Stimulated activated CD8-positive, alpha-beta memory T cell treated with anti-CD3 and anti-CD28 coated beads, Interleukin-4, amount 100 ng/mL, for 24 hours (primary cell): ENCODE results near the gene CCDC187.

ENCODE experiments used
- DNase-seq: peaks from one replicate; pipeline ENCODE4 v3.0.0-alpha.2; 2020; ENCODE audit warnings: low read depth

The CCDC187 gene

DNA sequence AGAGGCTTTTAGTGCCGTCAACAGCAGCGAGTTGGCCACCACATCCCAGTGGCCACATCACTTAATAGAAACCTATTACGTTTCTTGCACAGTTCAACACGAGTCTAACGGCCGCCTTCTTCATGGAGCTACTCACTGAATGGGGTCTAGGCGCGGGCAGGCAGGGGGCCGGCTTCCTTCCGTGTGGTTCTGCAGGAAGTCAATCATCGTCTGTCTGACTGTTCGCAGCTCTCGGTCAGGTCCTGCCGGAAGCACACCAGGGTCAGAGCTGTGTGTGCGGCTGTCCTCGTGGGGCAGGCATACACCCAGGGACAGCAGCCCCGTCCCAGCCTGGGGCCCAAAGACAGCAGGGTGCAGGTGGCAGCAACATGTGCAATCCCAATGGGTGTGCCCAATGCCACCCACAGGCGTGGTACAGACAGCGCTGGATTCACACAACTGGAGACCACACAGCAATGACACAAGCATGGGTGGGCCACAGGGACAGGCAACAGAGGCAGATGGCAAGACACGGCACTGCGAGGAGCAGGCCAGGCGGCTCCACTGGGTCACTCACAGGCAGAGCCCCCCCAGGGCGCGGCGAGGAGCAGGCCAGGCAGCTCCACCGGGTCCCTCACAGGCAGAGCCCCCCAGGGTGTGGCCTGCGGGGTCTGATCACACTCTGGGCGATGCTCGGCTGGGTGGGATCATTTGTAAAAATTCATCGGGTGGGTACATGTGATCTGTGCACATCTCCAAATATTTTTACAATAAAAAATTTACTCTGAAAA, 79.8 kb downstream of the CCDC187 start:
- DNase-seq, result no peak

GRCh38 chr9:136222906-136223285, 81.0 kb downstream of the CCDC187 start:
- no peak for DNase-seq

GRCh38 chr9:136222166-136222905, 81.6 kb downstream of the CCDC187 start:
- DNase-seq, result no peak

- DNase-seq, result no peak
Measured at GRCh38 chr9:136220017-136220729, 83.7 kb downstream of the CCDC187 start.

DNA sequence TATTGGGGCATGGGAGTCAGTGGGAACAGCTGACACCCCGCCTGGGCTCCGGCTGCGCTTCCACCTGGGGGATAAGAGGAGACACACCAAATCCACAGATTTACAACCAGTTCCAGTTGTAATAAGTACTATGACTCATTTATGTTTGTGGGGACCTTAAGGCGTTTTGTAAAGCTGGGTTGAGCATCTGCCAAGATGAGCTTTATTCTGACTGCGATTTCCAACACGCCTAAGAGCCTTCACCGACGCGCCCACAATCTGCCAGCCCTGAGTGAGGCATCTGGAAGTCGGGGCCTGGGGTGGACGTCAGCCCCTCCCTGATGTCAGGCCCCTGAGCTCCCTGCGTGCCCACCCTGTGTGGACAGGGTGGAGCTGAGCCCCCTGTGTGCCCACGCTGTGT, 84.6 kb downstream of the CCDC187 start:
- no peak for DNase-seq

- DNase-seq, result no peak
Measured at GRCh38 chr9:136218673-136219072, 85.2 kb downstream of the CCDC187 start.

DNA sequence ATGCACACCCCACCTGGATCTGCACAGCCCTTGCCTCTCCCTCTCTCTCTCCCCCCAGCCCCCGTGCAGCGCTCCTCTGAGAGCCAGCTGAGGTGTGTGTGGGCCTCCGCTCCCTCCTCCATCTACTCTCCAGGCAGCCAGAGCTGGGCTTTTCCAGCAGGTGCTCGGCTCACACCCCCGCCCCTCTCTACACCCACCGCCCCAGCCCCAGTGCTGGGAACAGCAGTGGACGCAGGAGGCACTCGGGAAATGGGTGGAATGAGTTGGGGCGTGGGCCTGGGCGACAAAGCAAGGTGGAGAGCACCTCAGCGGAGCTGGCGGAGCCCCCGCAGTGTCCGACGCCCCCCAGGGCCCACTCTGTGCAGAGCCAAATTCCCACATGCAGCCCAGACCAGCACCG, 85.6 kb downstream of the CCDC187 start:
- no peak for DNase-seq

DNA sequence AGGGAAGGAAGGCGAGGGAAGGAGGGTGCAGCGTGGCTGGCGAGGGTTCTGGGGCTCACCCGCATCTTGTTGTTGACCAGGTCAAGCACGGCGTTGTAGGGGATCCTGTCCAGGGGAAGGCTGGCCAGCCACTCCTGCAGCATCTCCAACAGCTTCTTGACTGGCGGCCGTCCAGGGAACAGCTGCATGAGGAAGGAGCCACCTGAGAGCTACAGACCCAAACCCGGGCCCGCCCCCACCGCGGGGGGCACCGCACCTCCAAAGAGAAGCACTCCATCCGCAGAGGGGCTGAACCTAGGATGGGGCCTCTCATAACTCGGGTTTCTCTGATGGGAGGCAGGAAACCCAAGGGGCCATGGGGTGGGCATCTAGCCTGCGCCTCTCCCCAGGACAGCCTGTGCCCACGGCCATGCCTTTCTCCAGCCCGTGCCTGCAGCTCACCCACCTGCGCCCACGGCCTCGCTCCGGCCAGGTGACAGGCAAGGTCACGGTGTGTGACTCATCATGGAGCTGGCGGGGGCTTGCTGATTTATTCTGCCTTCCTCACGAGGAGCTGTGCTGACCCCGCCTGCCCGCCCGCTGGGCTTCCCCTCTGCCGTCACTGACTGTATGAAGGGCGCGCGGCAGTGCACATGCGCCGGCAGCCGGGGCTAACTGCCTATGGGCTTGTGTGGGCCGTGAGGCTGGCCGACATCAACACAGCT, 87.2 kb downstream of the CCDC187 start:
- no peak for DNase-seq

GRCh38 chr9:136213733-136214132, 90.2 kb downstream of the CCDC187 start:
- DNase-seq, result no peak

DNA sequence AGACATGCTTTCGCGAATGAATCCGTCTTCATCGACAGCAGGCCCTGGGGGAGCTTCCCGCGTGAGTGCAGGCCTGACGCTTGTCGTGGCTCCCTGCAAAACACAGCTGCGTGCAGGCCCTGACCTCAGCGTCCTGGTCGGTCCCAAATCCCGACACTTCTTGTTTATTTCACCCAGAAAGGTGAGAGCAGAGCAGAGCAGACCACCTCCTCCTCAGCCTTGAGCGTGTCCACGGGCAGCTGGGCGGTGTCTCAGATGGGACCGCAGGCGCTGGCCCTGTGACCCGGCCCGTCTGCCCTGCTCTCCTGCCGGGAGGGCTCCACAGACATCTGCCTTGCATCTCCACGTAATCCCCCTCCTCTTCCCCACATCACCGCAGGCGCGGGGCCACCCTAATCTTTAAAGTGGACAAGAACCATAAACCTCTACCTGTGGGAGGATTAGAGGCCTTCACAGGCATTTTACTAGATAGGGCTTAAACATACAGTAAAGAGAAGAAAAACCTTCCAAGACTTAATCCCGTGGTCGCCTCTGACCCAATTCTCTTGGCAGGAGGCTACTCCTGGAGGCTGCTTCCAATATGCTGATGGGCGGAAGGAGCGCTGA, 91.4 kb downstream of the CCDC187 start:
- no peak for DNase-seq

- DNase-seq, result no peak
Measured at GRCh38 chr9:136211441-136212344, 92.2 kb downstream of the CCDC187 start.

DNA sequence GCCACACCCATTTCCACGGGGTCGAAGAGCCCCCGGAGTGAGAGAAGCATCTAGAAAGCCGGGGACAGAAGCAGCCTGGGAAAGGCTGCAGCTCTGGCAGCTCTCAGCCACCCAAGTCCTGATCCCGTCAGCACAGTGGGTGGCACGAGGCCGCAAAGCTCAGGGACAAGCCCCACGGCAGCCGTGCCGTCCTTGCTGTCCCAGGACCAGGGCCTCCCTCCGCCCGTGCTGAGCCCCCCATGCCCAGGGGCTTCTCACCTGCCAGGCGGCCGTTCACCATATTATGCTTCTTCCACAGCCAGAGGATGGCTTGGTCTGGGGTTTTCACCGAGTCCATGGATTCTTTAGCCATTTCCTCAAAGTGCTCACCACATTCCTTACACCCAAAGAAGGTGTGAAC, 92.9 kb downstream of the CCDC187 start:
- DNase-seq, result no peak

GRCh38 chr9:136210276-136210675, 93.6 kb downstream of the CCDC187 start:
- DNase-seq, result no peak

DNA sequence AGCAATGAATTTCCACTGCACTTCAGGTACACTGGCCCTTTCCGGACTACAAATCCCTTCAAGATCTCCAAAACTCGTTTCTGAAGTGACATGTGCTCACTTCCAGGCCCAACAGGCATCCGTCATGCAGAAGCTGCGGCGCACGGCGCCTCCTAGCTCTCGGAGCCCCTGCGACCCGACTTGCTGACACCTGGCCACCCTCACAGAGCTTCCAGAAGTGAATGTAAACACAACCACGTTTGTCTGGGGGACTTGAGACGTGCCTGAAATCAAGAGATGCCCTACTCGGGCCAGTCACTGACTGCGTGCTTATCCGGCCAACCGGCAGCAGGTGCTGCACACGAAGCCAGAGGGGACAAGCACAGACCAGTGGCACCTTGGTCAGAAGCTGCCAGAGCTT, 94.1 kb downstream of the CCDC187 start:
- no peak for DNase-seq

DNA sequence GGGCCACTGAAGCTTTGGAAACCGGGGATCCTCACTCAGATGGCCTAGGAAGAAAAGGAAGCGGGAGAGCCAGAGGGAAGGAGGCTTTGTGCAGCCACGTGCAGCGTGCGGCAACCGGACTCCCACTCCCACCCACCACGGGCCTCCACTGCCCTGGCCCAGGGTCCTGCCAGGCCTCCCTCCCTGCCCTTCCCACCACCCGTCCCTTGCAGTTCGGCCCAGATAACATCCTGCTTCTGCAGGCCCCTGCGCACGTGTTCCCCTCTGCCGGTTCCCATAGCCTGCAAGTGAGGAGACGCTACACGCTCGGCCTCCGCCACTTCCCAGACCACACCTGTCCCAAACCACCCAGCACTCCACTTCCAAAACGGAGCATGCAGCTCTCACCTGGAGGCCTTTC, 94.7 kb downstream of the CCDC187 start:
- no peak for DNase-seq

DNA sequence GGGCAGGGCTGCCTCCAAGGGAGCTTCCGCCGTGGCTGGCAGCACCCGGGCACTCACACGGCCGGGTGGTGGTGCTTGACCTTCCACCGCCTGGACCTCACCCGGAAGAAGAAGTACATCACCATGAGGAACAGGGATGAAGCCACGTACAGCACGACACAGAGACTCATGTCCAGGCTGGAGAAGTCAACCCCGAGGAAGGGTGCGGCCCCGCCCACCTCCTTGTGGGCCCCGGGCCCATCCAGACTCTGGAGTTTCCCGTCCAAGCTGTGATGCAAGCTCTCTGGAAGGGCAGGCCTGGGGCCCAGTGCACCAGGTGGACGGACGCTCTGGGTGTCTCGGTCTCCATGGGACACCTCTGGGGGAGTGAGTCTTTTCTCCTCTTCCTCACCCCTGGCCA, 95.2 kb downstream of the CCDC187 start:
- no peak for DNase-seq

DNA sequence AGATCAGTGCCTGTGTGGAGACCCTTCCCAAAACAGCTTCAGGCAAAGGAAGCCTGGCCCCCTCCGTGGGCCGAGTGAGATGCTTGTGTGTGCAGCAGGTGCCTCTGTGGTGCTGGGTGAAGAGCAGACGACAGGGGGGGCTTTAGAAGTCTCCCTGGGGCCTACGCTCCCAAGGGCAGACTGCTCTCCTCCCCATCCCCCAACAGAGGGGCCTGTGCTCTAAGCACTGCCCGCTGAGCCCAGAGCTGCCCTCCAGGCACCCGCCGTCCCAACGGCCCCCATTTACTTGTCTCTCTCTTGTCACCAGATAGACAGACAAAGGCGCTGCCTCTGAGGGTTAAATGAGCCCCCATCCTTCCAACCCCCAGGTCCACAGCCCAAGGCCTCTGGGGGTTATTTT, 96.3 kb downstream of the CCDC187 start:
- no peak for DNase-seq

DNA sequence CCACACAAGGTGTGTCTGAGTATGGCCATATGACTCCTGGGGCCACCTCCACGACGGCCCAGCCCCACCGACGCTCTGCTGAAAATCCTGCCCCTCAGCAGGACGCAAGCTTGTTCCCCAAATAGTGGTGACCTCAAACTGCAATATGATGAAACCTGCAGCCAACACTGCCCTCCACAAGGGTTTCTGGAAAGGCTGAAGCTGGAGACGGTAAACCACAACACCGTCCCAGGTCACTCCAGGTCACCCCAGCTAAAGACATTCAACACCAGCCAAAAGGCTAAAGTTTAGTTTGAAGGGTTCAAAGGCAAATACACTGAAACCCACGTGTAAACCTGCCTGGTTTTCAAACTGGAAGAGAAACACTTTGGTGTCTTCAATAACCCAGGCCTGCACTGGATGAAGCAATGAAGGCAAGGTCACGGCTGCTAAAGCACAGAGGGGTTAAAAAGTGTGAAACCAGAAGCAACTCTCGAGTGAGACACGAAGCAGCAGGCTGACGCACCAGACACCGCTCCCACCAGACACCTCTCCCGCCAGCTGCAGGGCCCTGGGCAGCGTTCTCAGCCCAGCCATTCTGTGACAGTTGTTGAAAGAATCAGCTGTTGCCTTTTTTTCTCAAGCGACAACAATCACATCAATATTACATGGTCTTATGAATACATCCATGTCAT, 97.2 kb downstream of the CCDC187 start:
- DNase-seq, result no peak

GRCh38 chr9:136205707-136205992, 98.2 kb downstream of the CCDC187 start:
- DNase-seq, result no peak

DNA sequence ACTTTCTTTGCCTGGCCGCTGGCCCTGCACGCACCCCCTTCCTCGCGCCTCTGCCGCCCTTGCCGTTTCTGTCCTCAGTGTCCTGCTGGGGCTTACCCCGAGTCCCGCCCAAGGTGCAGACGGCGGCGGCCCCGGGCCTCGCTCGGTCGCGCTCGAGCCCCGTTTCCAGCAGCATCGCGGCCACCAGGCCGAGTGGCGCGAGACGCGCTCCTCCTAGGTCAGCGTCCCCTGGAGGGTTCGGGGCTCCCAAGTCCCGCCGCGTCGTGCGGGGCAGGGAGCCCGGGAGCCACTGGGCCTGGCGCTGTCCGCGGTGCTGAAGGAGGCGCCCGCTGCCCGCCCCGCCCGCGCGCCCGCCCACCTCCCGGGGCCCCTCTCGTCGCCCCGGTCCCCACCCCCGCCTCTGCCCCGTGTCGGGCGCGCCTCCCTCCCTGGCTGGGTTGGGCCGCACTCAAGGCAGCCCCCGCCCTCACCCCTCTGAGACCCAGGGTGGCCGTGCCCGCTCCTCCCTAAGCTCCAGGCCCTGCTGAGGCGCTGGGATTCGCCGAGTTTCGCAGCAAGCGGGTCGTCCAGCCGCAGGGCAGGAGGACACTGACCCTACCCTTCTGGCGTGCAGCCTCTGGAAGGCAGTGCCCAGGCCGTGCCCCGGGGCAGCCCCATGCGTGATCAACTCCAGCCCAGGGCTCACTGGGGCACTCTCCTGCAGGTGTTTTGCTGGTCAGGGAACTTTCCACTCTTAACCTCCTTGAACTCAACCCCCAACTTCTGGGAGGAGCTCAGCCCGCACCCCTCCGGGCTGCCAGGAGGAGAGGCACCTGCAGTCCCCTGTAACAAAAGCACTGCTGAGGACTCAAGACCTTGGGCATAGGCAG, 98.8 kb downstream of the CCDC187 start, which contains the start of gene LHX3:
Gene LHX3, minus strand, starts transcription at position 291 of the 869 bp plus-strand sequence. Its CDS starts 116 bp downstream, at position 175.
- DNase-seq, result no peak
